ENCODE data around the gene AAMP.

AAMP gene

GRCh38 chr2:218282173-218282991 is 12.4 kb upstream of the AAMP start:
- TF ChIP-seq MAX (IDR thresholded peaks at IDR 0.05) (peak; percentile 54; the same call in 1 of the 2 replicates), REST (IDR thresholded peaks at IDR 0.05; ENCODE audit: low read depth) (no peak), RAD21 (IDR thresholded peaks at IDR 0.05; ENCODE audit: low read depth) (no peak)

- TF ChIP-seq USF1 (IDR thresholded peaks at IDR 0.05), result no peak
- no peak for TF ChIP-seq CREB1 (IDR thresholded peaks at IDR 0.05; ENCODE audit: low read depth)
- TF ChIP-seq REST (IDR thresholded peaks at IDR 0.05; ENCODE audit: low read depth), result no peak
- no peak for TF ChIP-seq TCF12 (IDR thresholded peaks at IDR 0.05; ENCODE audit: low read depth)
- no peak for TF ChIP-seq MAX (IDR thresholded peaks at IDR 0.05)
- no peak for TF ChIP-seq ZBTB7A (IDR thresholded peaks at IDR 0.05; ENCODE audit: low read depth)
- TF ChIP-seq CEBPB (IDR thresholded peaks at IDR 0.05), result no peak
Measured at GRCh38 chr2:218281449-218281848, 11.5 kb upstream of the AAMP start.

- TF ChIP-seq USF1 (IDR thresholded peaks at IDR 0.05), result no peak
- TF ChIP-seq TEAD4 (IDR thresholded peaks at IDR 0.05), result no peak
- no peak for TF ChIP-seq EGR1 (IDR thresholded peaks at IDR 0.05)
- TF ChIP-seq REST (IDR thresholded peaks at IDR 0.05; ENCODE audit: low read depth), result no peak
- no peak for TF ChIP-seq FOXM1 (IDR thresholded peaks at IDR 0.05; ENCODE audit: borderline replicate concordance, low read depth)
- TF ChIP-seq MAX (IDR thresholded peaks at IDR 0.05), result no peak
- TF ChIP-seq ZBTB7A (IDR thresholded peaks at IDR 0.05; ENCODE audit: low read depth), result no peak
- TF ChIP-seq RAD21 (IDR thresholded peaks at IDR 0.05; ENCODE audit: low read depth), result no peak
- TF ChIP-seq EP300 (IDR thresholded peaks at IDR 0.05; ENCODE audit: borderline replicate concordance), result no peak
- TF ChIP-seq CREB1 (IDR thresholded peaks at IDR 0.05; ENCODE audit: low read depth), result no peak
- no peak for TF ChIP-seq TAF1 (IDR thresholded peaks at IDR 0.05; ENCODE audit: low read depth)
- no peak for TF ChIP-seq TCF12 (IDR thresholded peaks at IDR 0.05; ENCODE audit: low read depth)
- no peak for TF ChIP-seq CEBPB (IDR thresholded peaks at IDR 0.05)
- TF ChIP-seq YY1 (IDR thresholded peaks at IDR 0.05; ENCODE audit: low read depth), result no peak
- no peak for TF ChIP-seq NFIC (IDR thresholded peaks at IDR 0.05)
Measured at GRCh38 chr2:218280260-218280870, 10.4 kb upstream of the AAMP start.

GRCh38 chr2:218278531-218279360 is 8.8 kb upstream of the AAMP start:
- TF ChIP-seq RAD21 (IDR thresholded peaks at IDR 0.05; ENCODE audit: low read depth) (no peak), YY1 (IDR thresholded peaks at IDR 0.05; ENCODE audit: low read depth) (no peak), TEAD4 (IDR thresholded peaks at IDR 0.05) (no peak), TCF12 (IDR thresholded peaks at IDR 0.05; ENCODE audit: low read depth) (no peak), MAX (IDR thresholded peaks at IDR 0.05) (no peak), FOXM1 (IDR thresholded peaks at IDR 0.05; ENCODE audit: borderline replicate concordance, low read depth) (no peak), REST (IDR thresholded peaks at IDR 0.05; ENCODE audit: low read depth) (no peak)
